PC-3 (cell line): ENCODE measurements around the gene PREB. TPM values are rescaled to one million over a fixed set of nuclear protein-coding genes. Genes with fewer than 3 reads are reported as not detected.

Source experiments
- ATAC-seq: fragments of 200-7000 bp; cut with Tn5 transposase; 2 replicates; pipeline ENCODE4 v1.9.1; 2020; ENCODE audit warnings: mild to moderate bottlenecking, moderate library complexity
- BruUV-seq: library from RNA; stranded (reverse); fragments of 400-500 nt; replicated peaks from 2 replicates; lab custom pipeline; 2021; lab: Mats Ljungman, UMichigan
- CTCF ChIA-PET: fragments of 300-600 bp; sonication (Branson Sonifier 250); formaldehyde crosslinking; loops from one replicate; lab custom pipeline; 2022; ENCODE audit warnings: antibody characterized with exemption; lab: Charles Lee
- POLR2A ChIA-PET: fragments of 300-600 bp; sonication (Branson Sonifier 250); formaldehyde crosslinking; loops from one replicate; lab custom pipeline; 2022; ENCODE audit warnings: antibody characterized with exemption; ENCODE audit not compliant: unreplicated experiment; lab: Charles Lee
- DNase-seq: peaks from one replicate; pipeline ENCODE4 v3.0.0-alpha.2; 2015
- H2AFZ ChIP-seq: fragments of 300-600 bp; sonication (generic); 2 replicates; pipeline ENCODE4 v1.6.0; 2016; ENCODE audit warnings: antibody characterized with exemption, low read length
- H3F3A ChIP-seq: fragments of 300-600 bp; sonication (generic); one replicate; pipeline ENCODE4 v1.6.0; 2017; ENCODE audit warnings: antibody characterized with exemption, low read length, control low read depth, mild to moderate bottlenecking; ENCODE audit not compliant: unreplicated experiment
- H3K27ac ChIP-seq: fragments of 300-600 bp; sonication (generic); 2 replicates; pipeline ENCODE4 v1.5.1; 2016; ENCODE audit warnings: mild to moderate bottlenecking, low read length
- H3K27me3 ChIP-seq: fragments of 300-600 bp; sonication (generic); 2 replicates; pipeline ENCODE4 v1.6.1; 2016; ENCODE audit warnings: low read length, mixed read lengths
- H3K36me3 ChIP-seq: fragments of 300-600 bp; sonication (generic); 2 replicates; pipeline ENCODE4 v1.6.1; 2016; ENCODE audit warnings: low read depth, mixed run types, low read length, mixed read lengths
- H3K4me1 ChIP-seq: fragments of 300-600 bp; sonication (generic); 2 replicates; pipeline ENCODE4 v1.5.1; 2016; ENCODE audit warnings: low read length; ENCODE audit not compliant: insufficient read depth
- H3K4me2 ChIP-seq: fragments of 300-600 bp; sonication (generic); 2 replicates; pipeline ENCODE4 v1.6.0; 2016; ENCODE audit warnings: low read length
- H3K4me3 ChIP-seq: fragments of 300-600 bp; sonication (generic); 2 replicates; pipeline ENCODE4 v1.5.1; 2016; ENCODE audit warnings: mild to moderate bottlenecking, low read length, mixed read lengths
- H3K79me2 ChIP-seq: fragments of 300-600 bp; sonication (generic); 2 replicates; pipeline ENCODE4 v1.6.1; 2017; ENCODE audit warnings: low read length, mixed read lengths
- H3K9ac ChIP-seq: fragments of 300-600 bp; sonication (generic); 2 replicates; pipeline ENCODE4 v1.6.0; 2016; ENCODE audit warnings: mild to moderate bottlenecking, low read length
- H3K9me2 ChIP-seq: fragments of 300-600 bp; sonication (generic); replicated peaks from 2 replicates; pipeline ENCODE4 v1.6.1; 2016; ENCODE audit warnings: mixed run types, low read length, mixed read lengths
- H3K9me3 ChIP-seq: fragments of 300-600 bp; sonication (generic); 2 replicates; pipeline ENCODE4 v1.6.1; 2016; ENCODE audit warnings: low read length, mixed read lengths
- H4K20me1 ChIP-seq: fragments of 300-600 bp; sonication (generic); 2 replicates; pipeline ENCODE4 v1.6.1; 2016; ENCODE audit warnings: low read length, mixed read lengths
- EZH2 ChIP-seq: fragments of 300-600 bp; sonication (generic); IDR thresholded peaks from one replicate; pipeline ENCODE4 v1.6.1; 2017; ENCODE audit warnings: antibody characterized with exemption, mild to moderate bottlenecking, low read length; ENCODE audit not compliant: unreplicated experiment
- EZH2phosphoT487 ChIP-seq: fragments of 300-600 bp; sonication (generic); IDR thresholded peaks from 2 replicates; pipeline ENCODE4 v1.6.1; 2018; ENCODE audit warnings: mild to moderate bottlenecking, antibody characterized with exemption, low read length, borderline replicate concordance
- intact Hi-C: fragments of 100-400 bp; cut with micrococcal nuclease; formaldehyde crosslinking; loops from 2 replicates; pipeline ENCODE4 v1.9.0; 2023
- total RNA-seq: library from RNA; depleted of rRNA; stranded (reverse); fragments of >200 nt; gene quantifications from 2 replicates; pipeline ENCODE4 v1.2.3, GENCODE V29; 2014
- TF ChIP-seq, protein P1 (sequence below): fragments of 300-600 bp; sonication (generic); conservative IDR thresholded peaks from 2 replicates; pipeline ENCODE4 v1.5.1; 2017; ENCODE audit warnings: antibody characterized with exemption, low read depth, mild to moderate bottlenecking, low read length

PREB gene
- total RNA-seq, 1 experiment from 2014 or later = 85.6 TPM

DNA sequence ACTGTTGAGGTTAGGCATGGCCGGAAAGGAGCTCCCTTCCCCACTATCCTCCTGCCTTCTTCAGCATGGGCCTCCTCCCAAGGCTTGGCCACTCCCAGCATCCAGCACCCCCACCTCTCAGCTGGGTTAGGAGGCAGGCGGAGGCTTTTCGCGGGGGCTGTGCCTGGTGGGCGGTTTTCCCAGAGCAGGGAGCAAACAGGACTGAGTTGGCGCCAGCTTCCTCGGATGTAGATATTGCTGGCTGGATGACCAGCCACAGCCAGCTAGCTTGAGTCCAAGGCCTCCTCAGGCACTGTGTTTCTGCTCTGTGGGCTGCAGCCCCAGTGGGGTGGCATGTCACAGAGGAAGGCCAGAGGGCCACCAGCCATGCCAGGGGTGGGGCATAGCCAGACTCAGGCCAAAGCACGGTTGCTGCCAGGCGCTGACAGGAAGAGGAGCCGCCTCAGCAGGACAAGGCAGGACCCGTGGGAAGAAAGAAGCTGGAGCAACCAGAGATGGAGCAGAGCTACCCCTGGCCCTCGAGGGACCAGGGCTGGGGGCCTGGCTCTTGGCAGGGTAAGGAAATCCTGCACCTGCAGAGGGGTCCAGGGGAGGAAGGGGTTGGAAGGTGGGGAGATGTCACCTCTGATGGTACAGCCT is 14.5 kb upstream of the PREB start, which contains the start of gene TCF23:
Gene TCF23 (plus strand): TSS at position 204 of the 639 bp plus-strand sequence. CDS start 130 bp downstream, at position 334.
- H3K36me3 ChIP-seq = no peaks in the 10 kb centered on the region
- H4K20me1 ChIP-seq = no peaks in the 10 kb centered on the region
- no TSS peak for BruUV-seq
- H3K9me3 ChIP-seq = no peaks in the 10 kb centered on the region
- ATAC-seq (no peak), DNase-seq (no peak)
- ChIA-PET CTCF (no interaction called here), POLR2A (no interaction called here)
- intact Hi-C loops = no loop called here
- no peak within 1 kb of the TSS for H3K27ac ChIP-seq
- TF ChIP-seq, protein P1, sequence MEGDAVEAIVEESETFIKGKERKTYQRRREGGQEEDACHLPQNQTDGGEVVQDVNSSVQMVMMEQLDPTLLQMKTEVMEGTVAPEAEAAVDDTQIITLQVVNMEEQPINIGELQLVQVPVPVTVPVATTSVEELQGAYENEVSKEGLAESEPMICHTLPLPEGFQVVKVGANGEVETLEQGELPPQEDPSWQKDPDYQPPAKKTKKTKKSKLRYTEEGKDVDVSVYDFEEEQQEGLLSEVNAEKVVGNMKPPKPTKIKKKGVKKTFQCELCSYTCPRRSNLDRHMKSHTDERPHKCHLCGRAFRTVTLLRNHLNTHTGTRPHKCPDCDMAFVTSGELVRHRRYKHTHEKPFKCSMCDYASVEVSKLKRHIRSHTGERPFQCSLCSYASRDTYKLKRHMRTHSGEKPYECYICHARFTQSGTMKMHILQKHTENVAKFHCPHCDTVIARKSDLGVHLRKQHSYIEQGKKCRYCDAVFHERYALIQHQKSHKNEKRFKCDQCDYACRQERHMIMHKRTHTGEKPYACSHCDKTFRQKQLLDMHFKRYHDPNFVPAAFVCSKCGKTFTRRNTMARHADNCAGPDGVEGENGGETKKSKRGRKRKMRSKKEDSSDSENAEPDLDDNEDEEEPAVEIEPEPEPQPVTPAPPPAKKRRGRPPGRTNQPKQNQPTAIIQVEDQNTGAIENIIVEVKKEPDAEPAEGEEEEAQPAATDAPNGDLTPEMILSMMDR = no peak
- TF ChIP-seq EZH2phosphoT487 (no peak), EZH2 (no peak)
- no peaks in the 10 kb centered on the region for H3K4me1 ChIP-seq
- no peaks in the 10 kb centered on the region for H3K79me2 ChIP-seq
- no peak within 1 kb of the TSS for H3K4me3 ChIP-seq
- H2AFZ ChIP-seq = no peak within 1 kb of the TSS
- H3K9ac ChIP-seq = no peak within 1 kb of the TSS
- no peaks in the 10 kb centered on the region for H3K9me2 ChIP-seq
- no peak within 1 kb of the TSS for H3K4me2 ChIP-seq
- H3F3A ChIP-seq = no peaks in the 10 kb centered on the region
- peaks cover under 1% of the 10 kb centered on the region; the same call in 1 of the 2 replicates for H3K27me3 ChIP-seq

DNA sequence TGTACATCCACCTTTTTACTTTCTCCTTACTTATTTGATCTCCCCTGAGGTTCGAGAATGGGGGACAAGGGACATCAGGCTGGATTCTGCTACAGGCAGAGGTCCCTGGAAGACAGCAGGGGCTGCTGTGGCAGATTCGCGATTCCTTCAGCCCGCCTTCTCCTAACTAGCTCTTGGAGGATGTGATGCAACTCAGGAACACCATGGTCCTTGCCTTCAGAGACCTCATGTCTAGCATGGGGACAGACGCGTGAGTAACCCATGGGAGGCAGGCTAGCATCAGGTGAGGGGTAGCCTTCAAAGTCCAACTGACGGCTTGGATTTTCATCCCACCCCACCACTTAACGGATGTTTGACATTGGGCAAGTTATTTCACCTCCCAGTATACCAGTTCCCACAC is 13.5 kb upstream of the PREB start:
- Histone ChIP-seq H3K79me2 (no peaks in the 10 kb centered on the region), H3F3A (no peaks in the 10 kb centered on the region), H3K27ac (no peak overlapping the region), H3K4me1 (no peaks in the 10 kb centered on the region), H3K4me2 (no peak overlapping the region), H2AFZ (no peak overlapping the region), H3K9me3 (peaks cover 2% of the 10 kb centered on the region; the same call in 1 of the 2 replicates), H3K27me3 (peaks cover 10% of the 10 kb centered on the region; the same call in 1 of the 2 replicates), H3K9me2 (no peaks in the 10 kb centered on the region), H3K36me3 (no peaks in the 10 kb centered on the region), H3K4me3 (no peak overlapping the region), H3K9ac (no peak overlapping the region), H4K20me1 (no peaks in the 10 kb centered on the region)
- TF ChIP-seq, protein P1 = no peak
- TF ChIP-seq EZH2 (no peak), EZH2phosphoT487 (no peak)
- intact Hi-C loops = no loop called here
- ChIA-PET CTCF (no interaction called here), POLR2A (no interaction called here)
- BruUV-seq = no TSS peak
- ATAC-seq (no peak), DNase-seq (no peak)

DNA sequence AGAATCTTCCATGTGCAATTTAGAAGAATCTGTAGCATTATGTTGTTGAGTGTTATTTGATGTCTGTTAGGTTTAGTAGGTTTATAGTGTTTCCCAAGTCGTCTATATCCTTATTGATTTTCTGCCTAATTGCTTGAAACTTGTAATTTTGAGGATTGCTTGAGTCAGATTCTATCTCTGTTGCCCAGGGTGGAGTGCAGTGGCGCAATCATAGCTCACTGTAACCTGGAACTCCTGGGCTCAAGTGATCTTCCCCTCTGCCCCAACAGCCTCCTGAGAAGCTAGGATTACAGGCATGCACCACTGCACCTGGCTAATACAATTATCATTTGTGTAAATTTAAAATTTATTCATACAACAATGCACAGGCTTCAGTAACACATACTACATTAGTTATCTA is 11.2 kb upstream of the PREB start:
- H3K27me3 ChIP-seq = peaks cover 14% of the 10 kb centered on the region; the same call in 1 of the 2 replicates
- POLR2A ChIA-PET = no interaction called here
- H3K9me2 ChIP-seq = no peaks in the 10 kb centered on the region
- no peak for DNase-seq
- H3K4me3 ChIP-seq = no peak overlapping the region
- no peak for TF ChIP-seq EZH2phosphoT487
- TF ChIP-seq EZH2 = no peak
- TF ChIP-seq, protein P1 = no peak
- no peak overlapping the region for H2AFZ ChIP-seq
- H3K4me1 ChIP-seq = no peaks in the 10 kb centered on the region
- no peak overlapping the region for H3K4me2 ChIP-seq
- H3K27ac ChIP-seq = no peak overlapping the region
- H4K20me1 ChIP-seq = no peaks in the 10 kb centered on the region
- no peak overlapping the region for H3K9ac ChIP-seq
- intact Hi-C loops = no loop called here
- no TSS peak for BruUV-seq
- H3K79me2 ChIP-seq = no peaks in the 10 kb centered on the region
- H3K9me3 ChIP-seq = peaks cover 5% of the 10 kb centered on the region; the same call in 1 of the 2 replicates
- H3F3A ChIP-seq = no peaks in the 10 kb centered on the region
- no peak for ATAC-seq
- H3K36me3 ChIP-seq = no peaks in the 10 kb centered on the region
- CTCF ChIA-PET = no interaction called here
